B cell (primary cell): ENCODE measurements around the gene WARS2. TPM values are rescaled to one million over a fixed set of nuclear protein-coding genes. Genes with fewer than 3 reads are reported as not detected.

ENCODE experiments used
- ATAC-seq: fragments of 200-7000 bp; cut with Tn5 transposase; one replicate; pipeline ENCODE4 v1.10.0; 2021; ENCODE audit warnings: low read depth, mild to moderate bottlenecking, moderate number of reproducible peaks, moderate library complexity
- CTCF ChIA-PET: fragments of 350-600 bp; sonication (Branson Sonifier 250); formaldehyde crosslinking; loops from one replicate; lab custom pipeline; 2021; ENCODE audit warnings: antibody characterized with exemption, inconsistent platforms; lab: Charles Lee
- POLR2A ChIA-PET: fragments of 350-600 bp; sonication (Branson Sonifier 250); formaldehyde crosslinking; loops from one replicate; lab custom pipeline; 2021; ENCODE audit warnings: antibody characterized with exemption; lab: Charles Lee
- DNase-seq: peaks from one replicate; pipeline ENCODE4 v3.0.0; 2013
- H2AFZ ChIP-seq: 2 replicates; pipeline ENCODE4 v1.6.1; 2012; ENCODE audit warnings: mild to moderate bottlenecking, low read depth, low read length; ENCODE audit not compliant: insufficient read depth, poor library complexity, severe bottlenecking
- H3K27ac ChIP-seq, 2 donors: 1 replicate in 1 of 2; 2 replicates in 1 of 2; pipeline ENCODE4 v1.5.1; 2012 to 2013; ENCODE audit warnings: low read length in 2 of 2, mild to moderate bottlenecking in 2 of 2, moderate library complexity in 1 of 2
- H3K27me3 ChIP-seq, 4 experiments: fragments of 200-600 bp in 1 of 4; sonication (generic) in 1 of 4; replicated peaks in 1 of 4; 1 replicate in 2 of 4; 2 replicates in 2 of 4; pipeline versions ENCODE4 v1.6.1 to v1.7.0; 2013 to 2016; ENCODE audit warnings: low read length in 3 of 4, mild to moderate bottlenecking in 2 of 4, mixed read lengths in 1 of 4, moderate library complexity in 1 of 4; ENCODE audit not compliant: insufficient read depth in 4 of 4, control insufficient read depth in 3 of 4; ENCODE audit errors: control extremely low read depth in 1 of 4
- H3K36me3 ChIP-seq, 2 experiments: replicated peaks in 1 of 2; 1 replicate in 1 of 2; 2 replicates in 1 of 2; pipeline versions ENCODE4 v1.6.1 to v1.7.1; 2013; ENCODE audit warnings: low read length in 1 of 2; ENCODE audit not compliant: insufficient read depth in 2 of 2, control insufficient read depth in 1 of 2; ENCODE audit errors: control extremely low read depth in 1 of 2, extremely low read depth in 1 of 2
- H3K4me1 ChIP-seq, 2 donors: fragments of 200-600 bp in 1 of 2; sonication (generic) in 1 of 2; 1 replicate in 1 of 2; 2 replicates in 1 of 2; pipeline versions ENCODE4 v1.5.1 to v1.6.1; 2013 to 2017; ENCODE audit warnings: low read length in 2 of 2; ENCODE audit not compliant: control insufficient read depth in 2 of 2, insufficient read depth in 2 of 2
- H3K4me2 ChIP-seq: replicated peaks from 2 replicates; pipeline ENCODE3; 2012; ENCODE audit warnings: mild to moderate bottlenecking, low read depth, low read length; ENCODE audit not compliant: poor library complexity, severe bottlenecking
- H3K4me3 ChIP-seq, 5 experiments: fragments of 200-600 bp in 1 of 5; sonication (generic) in 1 of 5; 1 replicate in 3 of 5; 2 replicates in 2 of 5; pipeline versions ENCODE4 v1.5.1 to v1.7.0; 2011 to 2016; ENCODE audit warnings: low read length in 4 of 5, mild to moderate bottlenecking in 4 of 5, low read depth in 2 of 5, control low read depth in 1 of 5, moderate library complexity in 1 of 5; ENCODE audit not compliant: insufficient read depth in 1 of 5; ENCODE audit errors: control extremely low read depth in 1 of 5, extremely low read depth in 1 of 5
- H3K79me2 ChIP-seq: fragments of 200-600 bp; sonication (generic); one replicate; pipeline ENCODE4 v1.6.0; 2016; ENCODE audit warnings: low read length; ENCODE audit not compliant: control insufficient read depth, insufficient read depth
- H3K9ac ChIP-seq: fragments of 200-600 bp; sonication (generic); 2 replicates; pipeline ENCODE4 v1.6.1; 2017; ENCODE audit warnings: mild to moderate bottlenecking, low read length, moderate library complexity
- H3K9me3 ChIP-seq, 3 donors: one replicate each; pipeline versions ENCODE4 v1.6.1 to v1.7.1; 2013; ENCODE audit warnings: low read length in 2 of 3; ENCODE audit not compliant: control insufficient read depth in 2 of 3, insufficient read depth in 1 of 3; ENCODE audit errors: control extremely low read depth in 1 of 3
- H4K20me1 ChIP-seq: 2 replicates; pipeline ENCODE4 v1.6.0; 2012; ENCODE audit warnings: mild to moderate bottlenecking, low read length; ENCODE audit not compliant: insufficient read depth, control insufficient read depth, poor library complexity, severe bottlenecking
- H3K27ac Mint-ChIP-seq: one replicate; pipeline ENCODE4 v1.8.0; 2021; ENCODE audit warnings: mixed read lengths
- H3K27me3 Mint-ChIP-seq: one replicate; pipeline ENCODE4 v1.8.0; 2021; ENCODE audit warnings: mixed read lengths
- H3K4me1 Mint-ChIP-seq: one replicate; pipeline ENCODE4 v1.8.0; 2021; ENCODE audit warnings: mixed read lengths
- H3K4me3 Mint-ChIP-seq: one replicate; pipeline ENCODE4 v1.8.0; 2021; ENCODE audit warnings: mixed read lengths
- H3K9me3 Mint-ChIP-seq: one replicate; pipeline ENCODE4 v1.8.0; 2022; ENCODE audit warnings: mixed read lengths; ENCODE audit not compliant: insufficient read depth
- EZH2 ChIP-seq: IDR thresholded peaks from 2 replicates; pipeline ENCODE4 v1.6.1; 2012; ENCODE audit warnings: borderline replicate concordance, low read depth, mild to moderate bottlenecking, moderate library complexity, low read length; ENCODE audit not compliant: insufficient read depth, poor library complexity, severe bottlenecking
- WGBS: methylation state at CpG from one replicate; pipeline ENCODE4 v1.1.5; 2013; ENCODE audit warnings: missing lambda C conversion rate; ENCODE audit not compliant: insufficient coverage; 5-methylcytosine and 5-hydroxymethylcytosine counted together
- intact Hi-C: fragments of 100-400 bp; cut with micrococcal nuclease; formaldehyde crosslinking; loops from one replicate; pipeline ENCODE4 v1.10.0; 2022
- polyA plus RNA-seq: library from polyadenylated mRNA; depleted of rRNA; stranded (reverse); fragments of >200 nt; gene quantifications from 2 replicates; pipeline ENCODE4 v1.2.3, GENCODE V29; 2012
- total RNA-seq, 2 donors: library from RNA; stranded (reverse); fragments of 120-200 nt in 1 of 2; gene quantifications; 1 replicate in 1 of 2; 2 replicates in 1 of 2; pipeline versions ENCODE4 v1.2.3 to v1.2.4, GENCODE V29; 2013 to 2022
- TF ChIP-seq, protein P1 (sequence below): fragments of 200-600 bp; IDR thresholded peaks from one replicate; pipeline ENCODE4 v1.8.0; 2022; ENCODE audit warnings: antibody characterized with exemption, mild to moderate bottlenecking

Gene WARS2
- total and polyA plus RNA-seq, 2 donors (not counting 1 experiment from before 2014, with no cell fraction given) = 4.2 to 14.3 TPM

DNA sequence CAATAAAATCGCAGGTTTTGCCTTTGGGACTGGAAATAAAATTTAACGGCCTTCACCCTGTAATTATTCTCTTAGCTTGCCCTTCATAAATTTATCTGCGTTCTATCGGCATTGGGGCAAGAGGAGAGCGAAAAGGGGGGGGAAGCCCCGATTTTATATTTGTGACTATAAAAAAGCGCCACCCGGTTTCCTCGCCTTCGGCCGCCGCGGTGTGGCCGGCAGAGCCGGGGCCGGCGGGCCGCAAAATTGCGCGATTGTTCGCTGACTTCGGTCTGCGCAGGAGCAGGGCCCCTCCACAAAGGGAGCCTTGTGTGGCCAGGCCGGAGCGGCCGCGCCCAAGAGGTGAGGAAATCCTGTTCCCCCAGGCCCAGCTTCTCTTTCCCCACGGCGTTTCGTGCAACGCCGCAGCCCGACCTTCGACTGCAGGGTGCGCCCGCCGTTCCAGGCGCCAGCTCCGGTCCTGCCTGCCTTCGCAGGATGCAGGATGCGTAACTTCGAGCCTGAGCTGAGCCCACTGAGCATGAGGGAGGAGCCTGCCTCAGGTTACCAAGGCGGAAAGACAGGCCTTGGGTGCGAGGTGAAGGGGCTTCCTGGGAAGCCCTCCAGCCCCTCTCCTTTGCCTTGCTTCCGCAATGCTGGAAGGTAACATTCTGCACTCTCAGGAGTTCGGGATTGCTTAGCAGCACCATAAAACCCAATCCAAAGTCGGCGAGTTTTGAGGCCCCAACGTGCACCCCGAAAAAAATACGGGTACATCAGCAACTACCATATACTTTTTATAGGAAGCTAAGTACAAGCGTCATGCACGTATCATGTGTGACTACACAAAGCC lies 147.4 kb downstream of the WARS2 start:
- H3K79me2 ChIP-seq = no peaks in the 10 kb centered on the region
- no peaks in the 10 kb centered on the region for H4K20me1 ChIP-seq
- peaks cover 70% of the 10 kb centered on the region for H3K27me3 Mint-ChIP-seq
- H3K27ac ChIP-seq = no peak overlapping the region
- no peaks in the 10 kb centered on the region for H3K36me3 ChIP-seq
- H3K27ac Mint-ChIP-seq = no peak overlapping the region
- H3K9ac ChIP-seq = no peak overlapping the region
- H3K27me3 ChIP-seq = peaks cover 0 to 96% (median 75%) of the 10 kb centered on the region in 4 experiments
- H3K9me3 Mint-ChIP-seq = peaks cover 3% of the 10 kb centered on the region
- H3K4me2 ChIP-seq = no peak overlapping the region
- 19% methylated on average over 48 of the region's 53 CpGs for WGBS
- DNase-seq (peak; percentile 23), ATAC-seq (no peak)
- ChIA-PET POLR2A (no interaction called here), CTCF (no interaction called here)
- H3K9me3 ChIP-seq = peaks cover 0 to 58% (median 12%) of the 10 kb centered on the region in 3 donors
- H3K4me1 ChIP-seq = peaks cover 8 to 10% of the 10 kb centered on the region in 2 donors
- no peak overlapping the region for H3K4me3 ChIP-seq
- H2AFZ ChIP-seq = no peak overlapping the region
- peaks cover 3% of the 10 kb centered on the region for H3K4me1 Mint-ChIP-seq
- no peak for TF ChIP-seq EZH2
- TF ChIP-seq, protein P1, sequence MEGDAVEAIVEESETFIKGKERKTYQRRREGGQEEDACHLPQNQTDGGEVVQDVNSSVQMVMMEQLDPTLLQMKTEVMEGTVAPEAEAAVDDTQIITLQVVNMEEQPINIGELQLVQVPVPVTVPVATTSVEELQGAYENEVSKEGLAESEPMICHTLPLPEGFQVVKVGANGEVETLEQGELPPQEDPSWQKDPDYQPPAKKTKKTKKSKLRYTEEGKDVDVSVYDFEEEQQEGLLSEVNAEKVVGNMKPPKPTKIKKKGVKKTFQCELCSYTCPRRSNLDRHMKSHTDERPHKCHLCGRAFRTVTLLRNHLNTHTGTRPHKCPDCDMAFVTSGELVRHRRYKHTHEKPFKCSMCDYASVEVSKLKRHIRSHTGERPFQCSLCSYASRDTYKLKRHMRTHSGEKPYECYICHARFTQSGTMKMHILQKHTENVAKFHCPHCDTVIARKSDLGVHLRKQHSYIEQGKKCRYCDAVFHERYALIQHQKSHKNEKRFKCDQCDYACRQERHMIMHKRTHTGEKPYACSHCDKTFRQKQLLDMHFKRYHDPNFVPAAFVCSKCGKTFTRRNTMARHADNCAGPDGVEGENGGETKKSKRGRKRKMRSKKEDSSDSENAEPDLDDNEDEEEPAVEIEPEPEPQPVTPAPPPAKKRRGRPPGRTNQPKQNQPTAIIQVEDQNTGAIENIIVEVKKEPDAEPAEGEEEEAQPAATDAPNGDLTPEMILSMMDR = no peak
- intact Hi-C loops = no loop called here
- H3K4me3 Mint-ChIP-seq = no peak overlapping the region

- WGBS = 43% methylated on average over 4 of the region's 22 CpGs
- CTCF ChIA-PET = no interaction called here
These were observed 148.1 kb downstream of the WARS2 start for GRCh38 chr1:118992237-118992825.

More at GRCh38 chr1:118992237-118992825, 148.1 kb downstream of the WARS2 start:
- POLR2A ChIA-PET = no interaction called here
- Histone ChIP-seq H3K36me3 (no peaks in the 10 kb centered on the region), H4K20me1 (no peaks in the 10 kb centered on the region), H3K4me3 (no peak overlapping the region), H3K27ac (no peak overlapping the region), H3K9me3 (peaks cover 0 to 64% (median 12%) of the 10 kb centered on the region in 3 donors), H2AFZ (no peak overlapping the region), H3K79me2 (no peaks in the 10 kb centered on the region), H3K4me1 (peaks cover 16 to 17% of the 10 kb centered on the region in 2 donors), H3K27me3 (peaks cover 0 to 96% (median 79%) of the 10 kb centered on the region in 4 experiments), H3K4me2 (no peak overlapping the region), H3K9ac (no peak overlapping the region)
- Mint-ChIP-seq H3K27me3 (peaks cover 65% of the 10 kb centered on the region), H3K9me3 (peaks cover 3% of the 10 kb centered on the region), H3K4me1 (peaks cover 3% of the 10 kb centered on the region), H3K27ac (peak overlapping the region; percentile 29), H3K4me3 (no peak overlapping the region)
- no peak for DNase-seq
- ATAC-seq = no peak
- intact Hi-C loops = no loop called here
- TF ChIP-seq, protein P1 = no peak
- TF ChIP-seq EZH2 = no peak
